MM.1S (cell line): ENCODE results near the gene KTN1.

Experiments
- DNase-seq: peaks from one replicate; pipeline ENCODE4 v3.0.0-alpha.2; 2015
- H2AFZ ChIP-seq: fragments of 300-600 bp; sonication (generic); 2 replicates; pipeline ENCODE4 v1.6.0; 2016; ENCODE audit warnings: antibody characterized with exemption, low read length
- H3F3A ChIP-seq: fragments of 300-600 bp; sonication (generic); 2 replicates; pipeline ENCODE4 v1.6.1; 2016; ENCODE audit warnings: mild to moderate bottlenecking, antibody characterized with exemption, low read length, moderate library complexity, mixed read lengths; ENCODE audit not compliant: insufficient read depth
- H3K27ac ChIP-seq: fragments of 300-600 bp; sonication (generic); 2 replicates; pipeline ENCODE4 v1.5.1; 2016; ENCODE audit warnings: mild to moderate bottlenecking, low read length
- H3K27me3 ChIP-seq: fragments of 300-600 bp; sonication (generic); replicated peaks from 2 replicates; pipeline ENCODE4 v1.6.0; 2016; ENCODE audit warnings: low read length; ENCODE audit not compliant: insufficient read depth
- H3K36me3 ChIP-seq: fragments of 300-600 bp; sonication (generic); replicated peaks from 2 replicates; pipeline ENCODE4 v1.6.1; 2016; ENCODE audit warnings: mild to moderate bottlenecking, low read length, mixed read lengths; ENCODE audit not compliant: insufficient read depth
- H3K4me1 ChIP-seq: fragments of 300-600 bp; sonication (generic); 2 replicates; pipeline ENCODE4 v1.6.1; 2016; ENCODE audit warnings: low read length, mixed read lengths
- H3K4me2 ChIP-seq: fragments of 300-600 bp; sonication (generic); 2 replicates; pipeline ENCODE4 v1.6.0; 2016; ENCODE audit warnings: low read depth, low read length
- H3K4me3 ChIP-seq: fragments of 300-600 bp; sonication (generic); 2 replicates; pipeline ENCODE4 v1.5.1; 2016; ENCODE audit warnings: low read length, mixed read lengths
- H3K79me2 ChIP-seq: fragments of 300-600 bp; sonication (generic); 2 replicates; pipeline ENCODE4 v1.6.1; 2016; ENCODE audit warnings: mixed run types, low read length, mixed read lengths
- H3K9ac ChIP-seq: fragments of 300-600 bp; sonication (generic); 2 replicates; pipeline ENCODE4 v1.6.1; 2016; ENCODE audit warnings: low read length, mixed read lengths
- H3K9me2 ChIP-seq: fragments of 300-600 bp; sonication (generic); replicated peaks from 2 replicates; pipeline ENCODE4 v1.6.1; 2016; ENCODE audit warnings: mild to moderate bottlenecking, low read length, mixed read lengths; ENCODE audit not compliant: insufficient read depth
- H3K9me3 ChIP-seq: fragments of 300-600 bp; sonication (generic); replicated peaks from 2 replicates; pipeline ENCODE4 v1.6.1; 2016; ENCODE audit warnings: mild to moderate bottlenecking, low read length, mixed read lengths; ENCODE audit not compliant: insufficient read depth
- H4K20me1 ChIP-seq: fragments of 300-600 bp; sonication (generic); 2 replicates; pipeline ENCODE4 v1.6.1; 2016; ENCODE audit warnings: mild to moderate bottlenecking, low read length, moderate library complexity, mixed read lengths; ENCODE audit not compliant: insufficient read depth
- EZH2 ChIP-seq: fragments of 300-600 bp; sonication (generic); optimal IDR thresholded peaks from 2 replicates; pipeline ENCODE3; 2017; ENCODE audit warnings: low read depth, mild to moderate bottlenecking, antibody characterized with exemption, low read length, mixed read lengths
- EZH2phosphoT487 ChIP-seq: fragments of 300-600 bp; sonication (generic); IDR thresholded peaks from 2 replicates; pipeline ENCODE4 v1.6.1; 2018; ENCODE audit warnings: antibody characterized with exemption, low read length
- TF ChIP-seq, protein P1 (sequence below): fragments of 300-600 bp; sonication (generic); IDR thresholded peaks from 2 replicates; pipeline ENCODE4 v1.5.1; 2016; ENCODE audit warnings: antibody characterized with exemption, low read length, mixed read lengths

The KTN1 gene

DNA sequence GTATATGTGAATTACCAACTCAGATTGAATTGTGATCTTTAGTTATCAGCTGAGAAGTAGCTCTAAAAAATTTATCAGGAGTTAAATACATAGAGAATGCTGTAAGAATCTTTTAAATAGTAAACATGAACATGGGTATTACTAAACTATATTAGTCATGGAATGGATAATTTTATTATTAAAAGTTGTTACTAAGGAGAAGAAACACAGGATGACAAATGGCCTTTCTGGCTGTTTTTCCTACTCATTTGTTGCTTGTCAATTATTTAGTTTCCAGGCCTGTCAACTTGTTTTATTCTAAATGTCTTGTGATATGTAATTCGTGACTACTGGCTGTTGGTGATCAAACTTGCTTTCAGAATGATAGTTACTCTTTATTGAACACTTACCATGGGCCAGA lies 58.7 kb downstream of the KTN1 start:
- Histone ChIP-seq H3K9me3 (no peaks in the 10 kb centered on the region), H3K27ac (no peak overlapping the region), H3K9me2 (no peaks in the 10 kb centered on the region), H3K4me1 (0 out of 2 replicates have a peak, but pooled peaks cover 5% of the 10 kb centered on the region), H3F3A (0 out of 2 replicates have a peak, but pooled peaks cover 3% of the 10 kb centered on the region), H4K20me1 (no peaks in the 10 kb centered on the region), H3K36me3 (no peaks in the 10 kb centered on the region), H2AFZ (no peak overlapping the region), H3K4me2 (no peak overlapping the region), H3K27me3 (no peaks in the 10 kb centered on the region), H3K79me2 (no peaks in the 10 kb centered on the region), H3K9ac (no peak overlapping the region), H3K4me3 (no peak overlapping the region)
- TF ChIP-seq EZH2, result no peak
- TF ChIP-seq, protein P1, sequence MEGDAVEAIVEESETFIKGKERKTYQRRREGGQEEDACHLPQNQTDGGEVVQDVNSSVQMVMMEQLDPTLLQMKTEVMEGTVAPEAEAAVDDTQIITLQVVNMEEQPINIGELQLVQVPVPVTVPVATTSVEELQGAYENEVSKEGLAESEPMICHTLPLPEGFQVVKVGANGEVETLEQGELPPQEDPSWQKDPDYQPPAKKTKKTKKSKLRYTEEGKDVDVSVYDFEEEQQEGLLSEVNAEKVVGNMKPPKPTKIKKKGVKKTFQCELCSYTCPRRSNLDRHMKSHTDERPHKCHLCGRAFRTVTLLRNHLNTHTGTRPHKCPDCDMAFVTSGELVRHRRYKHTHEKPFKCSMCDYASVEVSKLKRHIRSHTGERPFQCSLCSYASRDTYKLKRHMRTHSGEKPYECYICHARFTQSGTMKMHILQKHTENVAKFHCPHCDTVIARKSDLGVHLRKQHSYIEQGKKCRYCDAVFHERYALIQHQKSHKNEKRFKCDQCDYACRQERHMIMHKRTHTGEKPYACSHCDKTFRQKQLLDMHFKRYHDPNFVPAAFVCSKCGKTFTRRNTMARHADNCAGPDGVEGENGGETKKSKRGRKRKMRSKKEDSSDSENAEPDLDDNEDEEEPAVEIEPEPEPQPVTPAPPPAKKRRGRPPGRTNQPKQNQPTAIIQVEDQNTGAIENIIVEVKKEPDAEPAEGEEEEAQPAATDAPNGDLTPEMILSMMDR, result no peak
- TF ChIP-seq EZH2phosphoT487, result no peak
- no peak for DNase-seq

DNA sequence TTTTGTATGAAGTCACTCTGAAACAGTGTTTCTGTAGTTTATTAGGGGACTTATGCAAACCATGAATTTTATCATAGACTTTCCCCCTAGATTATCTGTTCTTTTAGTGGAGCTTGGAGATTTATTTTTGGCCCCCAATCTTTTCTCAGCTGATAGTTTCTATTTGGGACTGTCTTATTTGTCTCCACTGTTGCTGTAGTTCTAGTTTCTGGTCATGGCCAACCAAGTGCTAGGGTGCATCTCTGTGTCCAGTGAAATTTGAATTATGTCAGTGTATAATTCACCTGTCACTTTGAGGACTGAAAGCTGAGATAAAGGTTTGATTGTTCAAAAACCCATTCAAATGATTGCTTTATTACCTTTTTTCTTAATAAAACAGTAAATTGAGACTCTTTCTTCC lies 61.3 kb downstream of the KTN1 start:
- Histone ChIP-seq H3K9me2 (no peaks in the 10 kb centered on the region), H3F3A (0 out of 2 replicates have a peak, but pooled peaks cover 3% of the 10 kb centered on the region), H3K27ac (no peak overlapping the region), H4K20me1 (no peaks in the 10 kb centered on the region), H3K79me2 (no peaks in the 10 kb centered on the region), H3K4me2 (no peak overlapping the region), H3K4me3 (no peak overlapping the region), H3K9me3 (no peaks in the 10 kb centered on the region), H3K27me3 (no peaks in the 10 kb centered on the region), H3K36me3 (no peaks in the 10 kb centered on the region), H3K9ac (no peak overlapping the region), H2AFZ (no peak overlapping the region), H3K4me1 (peaks cover 9% of the 10 kb centered on the region; the same call in 1 of the 2 replicates)
- no peak for DNase-seq
- TF ChIP-seq EZH2 (no peak), EZH2phosphoT487 (no peak)
- TF ChIP-seq, protein P1, result no peak

- Histone ChIP-seq H3K9me3 (no peaks in the 10 kb centered on the region), H3K4me3 (no peak overlapping the region), H3K4me2 (no peak overlapping the region), H3K9me2 (no peaks in the 10 kb centered on the region), H3K27me3 (no peaks in the 10 kb centered on the region), H3K9ac (no peak overlapping the region), H3K36me3 (no peaks in the 10 kb centered on the region), H2AFZ (no peak overlapping the region), H3F3A (0 out of 2 replicates have a peak, but pooled peaks cover 3% of the 10 kb centered on the region), H3K27ac (no peak overlapping the region), H3K4me1 (peaks cover 9% of the 10 kb centered on the region; the same call in 1 of the 2 replicates), H4K20me1 (no peaks in the 10 kb centered on the region), H3K79me2 (no peaks in the 10 kb centered on the region)
- DNase-seq, result no peak
- TF ChIP-seq EZH2, result no peak
- TF ChIP-seq, protein P1, result no peak
- TF ChIP-seq EZH2phosphoT487, result no peak
These were observed 61.9 kb downstream of the KTN1 start for GRCh38 chr14:55641954-55642353.
